ENCODE data around the gene MGMT.

Gene MGMT

GRCh38 chr10:129696636-129697035 lies 229.6 kb downstream of the MGMT start:
- no peak for DNase-seq

GRCh38 chr10:129697463-129698247 lies 230.6 kb downstream of the MGMT start:
- no peak for DNase-seq

GRCh38 chr10:129699722-129700340 lies 232.8 kb downstream of the MGMT start:
- DNase-seq = no peak

GRCh38 chr10:129702605-129703004 lies 235.6 kb downstream of the MGMT start:
- no peak for DNase-seq

- DNase-seq = no peak
Measured at GRCh38 chr10:129703287-129704137, 236.5 kb downstream of the MGMT start.

- no peak for DNase-seq
Measured at GRCh38 chr10:129704225-129704624, 237.2 kb downstream of the MGMT start.

GRCh38 chr10:129704786-129705525 lies 237.9 kb downstream of the MGMT start:
- DNase-seq = no peak

GRCh38 chr10:129705676-129706075 lies 238.6 kb downstream of the MGMT start:
- no peak for DNase-seq

GRCh38 chr10:129706081-129706480 lies 239.0 kb downstream of the MGMT start:
- DNase-seq = no peak

GRCh38 chr10:129706523-129706922 lies 239.5 kb downstream of the MGMT start:
- DNase-seq = no peak

GRCh38 chr10:129707406-129708388 lies 240.7 kb downstream of the MGMT start:
- DNase-seq = peak; percentile 60

- no peak for DNase-seq
Measured at GRCh38 chr10:129709101-129709500, 242.1 kb downstream of the MGMT start.

- peak; percentile 0 for DNase-seq
Measured at GRCh38 chr10:129709627-129710509, 242.8 kb downstream of the MGMT start.

GRCh38 chr10:129710510-129710847 lies 243.4 kb downstream of the MGMT start:
- peak; percentile 49 for DNase-seq

GRCh38 chr10:129711291-129711690 lies 244.2 kb downstream of the MGMT start:
- DNase-seq = no peak

GRCh38 chr10:129712000-129712399 lies 245.0 kb downstream of the MGMT start:
- no peak for DNase-seq

GRCh38 chr10:129713659-129714265 lies 246.7 kb downstream of the MGMT start:
- DNase-seq = no peak

- DNase-seq = no peak
Measured at GRCh38 chr10:129715805-129716204, 248.8 kb downstream of the MGMT start.

GRCh38 chr10:129716211-129716681 lies 249.2 kb downstream of the MGMT start:
- DNase-seq = no peak

GRCh38 chr10:129716881-129717280 lies 249.8 kb downstream of the MGMT start:
- no peak for DNase-seq
